ENCODE measurements around the gene LNX2.

LNX2 gene

GRCh38 chr13:27605610-27606200 lies 14.6 kb downstream of the LNX2 start:
- TF ChIP-seq CTCF (IDR thresholded peaks at IDR 0.05): no peak
- no peaks in the 10 kb centered on the region for H3K9me3 Mint-ChIP-seq
- no peak overlapping the region for H3K27ac Mint-ChIP-seq
- H3K27me3 Mint-ChIP-seq (ENCODE audit: low read depth, poor library complexity): no peaks in the 10 kb centered on the region
- no peaks in the 10 kb centered on the region for H3K36me3 Mint-ChIP-seq (ENCODE audit: low read depth)
- no peak overlapping the region for H3K4me3 Mint-ChIP-seq
- peaks cover 5% of the 10 kb centered on the region for H3K4me1 Mint-ChIP-seq
- DNase-seq: no peak

DNA sequence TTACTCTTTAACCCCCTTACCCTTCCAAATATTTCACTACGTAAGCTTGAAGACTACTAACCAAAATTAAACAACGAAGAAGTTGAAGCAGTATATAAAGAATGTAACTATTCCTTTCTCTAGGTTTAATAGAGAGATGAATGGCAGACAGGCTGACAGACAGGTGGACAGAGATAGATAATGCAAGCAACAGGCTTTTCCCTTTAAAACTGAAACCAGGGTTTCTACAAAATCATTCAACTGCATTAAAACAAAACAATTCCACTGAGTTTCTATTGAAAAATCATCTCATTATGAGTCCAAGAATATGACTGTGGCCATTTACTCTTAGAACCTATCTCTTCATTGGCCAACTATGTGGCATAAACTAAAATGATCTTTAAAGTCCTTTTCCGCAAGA lies 15.2 kb downstream of the LNX2 start:
- no peaks in the 10 kb centered on the region for H3K36me3 Mint-ChIP-seq (ENCODE audit: low read depth)
- H3K27ac Mint-ChIP-seq: no peak overlapping the region
- H3K4me1 Mint-ChIP-seq: peaks cover 5% of the 10 kb centered on the region
- no peak for TF ChIP-seq CTCF (IDR thresholded peaks at IDR 0.05)
- no peak overlapping the region for H3K4me3 Mint-ChIP-seq
- no peaks in the 10 kb centered on the region for H3K27me3 Mint-ChIP-seq (ENCODE audit: low read depth, poor library complexity)
- no peaks in the 10 kb centered on the region for H3K9me3 Mint-ChIP-seq
- no peak for DNase-seq

- Mint-ChIP-seq H3K27me3 (ENCODE audit: low read depth, poor library complexity) (no peaks in the 10 kb centered on the region), H3K4me3 (no peak overlapping the region), H3K36me3 (ENCODE audit: low read depth) (no peaks in the 10 kb centered on the region), H3K9me3 (no peaks in the 10 kb centered on the region), H3K4me1 (no peaks in the 10 kb centered on the region), H3K27ac (no peak overlapping the region)
- DNase-seq: no peak
- TF ChIP-seq CTCF (IDR thresholded peaks at IDR 0.05): no peak
Measured at GRCh38 chr13:27601803-27602202, 18.5 kb downstream of the LNX2 start.

- Mint-ChIP-seq H3K27ac (no peak overlapping the region), H3K4me3 (no peak overlapping the region), H3K9me3 (no peaks in the 10 kb centered on the region), H3K36me3 (ENCODE audit: low read depth) (no peaks in the 10 kb centered on the region), H3K27me3 (ENCODE audit: low read depth, poor library complexity) (no peaks in the 10 kb centered on the region), H3K4me1 (no peaks in the 10 kb centered on the region)
- TF ChIP-seq CTCF (IDR thresholded peaks at IDR 0.05): no peak
- no peak for DNase-seq
Measured at GRCh38 chr13:27601208-27601607, 19.1 kb downstream of the LNX2 start.

DNA sequence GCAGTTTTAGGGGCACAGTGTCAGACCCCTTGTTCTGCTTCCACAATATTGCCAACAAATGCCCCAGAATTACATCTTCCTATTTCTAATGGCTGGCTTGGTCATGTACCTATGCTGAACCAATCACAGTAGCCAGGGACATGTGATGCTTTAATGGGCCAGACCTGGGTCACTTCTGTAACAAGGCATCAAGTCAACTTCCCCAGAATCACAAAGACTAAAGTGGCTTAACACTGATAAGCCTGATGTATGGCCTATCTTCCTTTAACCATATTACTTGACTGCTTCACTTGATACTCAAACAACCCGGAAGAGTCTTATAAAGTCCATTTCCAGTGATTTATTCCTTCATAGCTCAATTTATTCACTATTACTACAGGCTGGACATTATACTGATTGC lies 19.6 kb downstream of the LNX2 start:
- Mint-ChIP-seq H3K4me1 (no peaks in the 10 kb centered on the region), H3K36me3 (ENCODE audit: low read depth) (no peaks in the 10 kb centered on the region), H3K4me3 (no peak overlapping the region), H3K27me3 (ENCODE audit: low read depth, poor library complexity) (no peaks in the 10 kb centered on the region), H3K9me3 (no peaks in the 10 kb centered on the region), H3K27ac (no peak overlapping the region)
- DNase-seq: no peak
- TF ChIP-seq CTCF (IDR thresholded peaks at IDR 0.05): no peak

- Mint-ChIP-seq H3K27ac (no peak overlapping the region), H3K36me3 (ENCODE audit: low read depth) (no peaks in the 10 kb centered on the region), H3K9me3 (no peaks in the 10 kb centered on the region), H3K27me3 (ENCODE audit: low read depth, poor library complexity) (no peaks in the 10 kb centered on the region), H3K4me3 (no peak overlapping the region), H3K4me1 (no peaks in the 10 kb centered on the region)
- DNase-seq: no peak
- TF ChIP-seq CTCF (IDR thresholded peaks at IDR 0.05): no peak
Measured at GRCh38 chr13:27599845-27600553, 20.3 kb downstream of the LNX2 start.
